Neuronal stem cell (in vitro differentiated cells): Measurements from ENCODE around the gene ZBTB46.

ENCODE experiments used
- DNase-seq: peaks from one replicate; pipeline ENCODE4 v3.0.0-alpha.2; 2013; ENCODE audit warnings: low spot score
- H2AFZ ChIP-seq: one replicate; pipeline ENCODE4 v1.6.1; 2013; ENCODE audit warnings: mild to moderate bottlenecking, low read length, inconsistent platforms
- H2AK5ac ChIP-seq: 2 replicates; pipeline ENCODE4 v1.6.1; 2013; ENCODE audit warnings: low read depth, mild to moderate bottlenecking, inconsistent platforms, low read length, moderate library complexity, mixed read lengths
- H2BK120ac ChIP-seq: 2 replicates; pipeline ENCODE4 v1.6.1; 2013; ENCODE audit warnings: low read depth, mild to moderate bottlenecking, inconsistent platforms, low read length, moderate library complexity, mixed read lengths
- H2BK12ac ChIP-seq: one replicate; pipeline ENCODE4 v1.6.1; 2013; ENCODE audit warnings: low read length, inconsistent platforms
- H2BK15ac ChIP-seq: 2 replicates; pipeline ENCODE4 v1.6.1; 2013; ENCODE audit warnings: mild to moderate bottlenecking, low read length, inconsistent platforms, mixed read lengths
- H2BK5ac ChIP-seq: one replicate; pipeline ENCODE4 v1.6.1; 2013; ENCODE audit warnings: inconsistent platforms, mild to moderate bottlenecking, low read length, moderate library complexity
- H3K14ac ChIP-seq: one replicate; pipeline ENCODE4 v1.6.1; 2013; ENCODE audit warnings: low read length, inconsistent platforms
- H3K18ac ChIP-seq: 2 replicates; pipeline ENCODE4 v1.6.1; 2013; ENCODE audit warnings: low read length, inconsistent platforms
- H3K23ac ChIP-seq: 2 replicates; pipeline ENCODE4 v1.6.1; 2013; ENCODE audit warnings: low read depth, mild to moderate bottlenecking, mixed read lengths, low read length, inconsistent platforms; ENCODE audit not compliant: poor library complexity
- H3K27ac ChIP-seq: replicated peaks from 3 replicates; pipeline ENCODE4 v1.5.1; 2013; ENCODE audit warnings: low read length, inconsistent platforms
- H3K27me3 ChIP-seq, 3 experiments: 2 replicates each; pipeline ENCODE4 v1.6.1; 2013; ENCODE audit warnings: low read length in 3 of 3, mild to moderate bottlenecking in 2 of 3, inconsistent platforms in 1 of 3, low read depth in 1 of 3, mixed read lengths in 1 of 3, moderate library complexity in 1 of 3; ENCODE audit not compliant: control insufficient read depth in 3 of 3, insufficient read depth in 3 of 3
- H3K36me3 ChIP-seq, 2 donors: replicated peaks in 1 of 2; 2 replicates each; pipeline ENCODE4 v1.6.1; 2013; ENCODE audit warnings: low read length in 2 of 2; ENCODE audit not compliant: control insufficient read depth in 2 of 2, insufficient read depth in 2 of 2
- H3K4ac ChIP-seq: 2 replicates; pipeline ENCODE4 v1.6.1; 2013; ENCODE audit warnings: inconsistent platforms, mild to moderate bottlenecking, low read length, moderate library complexity
- H3K4me1 ChIP-seq, 2 donors: 1 replicate in 1 of 2; 2 replicates in 1 of 2; pipeline ENCODE4 v1.6.1; 2013; ENCODE audit warnings: low read length in 2 of 2, low read depth in 1 of 2; ENCODE audit not compliant: control insufficient read depth in 2 of 2, insufficient read depth in 1 of 2
- H3K4me2 ChIP-seq: one replicate; pipeline ENCODE4 v1.6.1; 2013; ENCODE audit warnings: mild to moderate bottlenecking, low read length, inconsistent platforms; ENCODE audit not compliant: insufficient read depth, poor library complexity, severe bottlenecking
- H3K4me3 ChIP-seq, 2 donors: 2 replicates each; pipeline ENCODE4 v1.5.1; 2013; ENCODE audit warnings: low read length in 2 of 2, mild to moderate bottlenecking in 2 of 2, inconsistent platforms in 1 of 2, moderate library complexity in 1 of 2
- H3K79me1 ChIP-seq: one replicate; pipeline ENCODE4 v1.6.1; 2013; ENCODE audit warnings: low read depth, mild to moderate bottlenecking, inconsistent platforms, low read length, moderate library complexity
- H3K9ac ChIP-seq: one replicate; pipeline ENCODE4 v1.6.1; 2013; ENCODE audit warnings: mild to moderate bottlenecking, low read depth, low read length, inconsistent platforms; ENCODE audit not compliant: poor library complexity
- H3K9me3 ChIP-seq, 2 donors: replicated peaks in 1 of 2; 2 replicates each; pipeline versions ENCODE3 to v1.6.1; 2013; ENCODE audit warnings: low read length in 2 of 2, mild to moderate bottlenecking in 2 of 2, inconsistent platforms in 1 of 2, low read depth in 1 of 2, mixed read lengths in 1 of 2, moderate library complexity in 1 of 2; ENCODE audit not compliant: control insufficient read depth in 2 of 2, insufficient read depth in 1 of 2
- H4K8ac ChIP-seq: one replicate; pipeline ENCODE4 v1.6.1; 2013; ENCODE audit warnings: low read depth, mild to moderate bottlenecking, inconsistent platforms, low read length, moderate library complexity
- H4K91ac ChIP-seq: one replicate; pipeline ENCODE4 v1.6.1; 2013; ENCODE audit warnings: low read length, low read depth, mild to moderate bottlenecking, inconsistent platforms; ENCODE audit not compliant: poor library complexity
- WGBS, 2 donors: extraction: QIAGEN DNeasy Blood & Tissue Kit; methylation state at CpG; one replicate each; pipeline ENCODE4 v1.1.7; 2013; ENCODE audit warnings: missing lambda C conversion rate in 2 of 2, mixed read lengths in 1 of 2; ENCODE audit not compliant: insufficient read length in 2 of 2, insufficient replicate concordance in 1 of 2; ENCODE audit errors: extremely low coverage in 2 of 2; 5-methylcytosine and 5-hydroxymethylcytosine counted together

ZBTB46 gene

GRCh38 chr20:63740070-63740626, 90.9 kb downstream of the ZBTB46 start:
- Histone ChIP-seq H3K27ac (peak overlapping the region; percentile 94), H2BK5ac (peak overlapping the region; percentile 98), H2BK120ac (peak overlapping the region; percentile 8), H4K8ac (no peak overlapping the region), H3K27me3 (no peaks in the 10 kb centered on the region), H3K36me3 (peaks cover 18 to 57% of the 10 kb centered on the region in 2 donors), H3K79me1 (peaks cover 16% of the 10 kb centered on the region), H3K23ac (peak overlapping the region; percentile 85), H3K18ac (peak overlapping the region; percentile 97), H3K4me2 (peak overlapping the region; percentile 89), H2BK12ac (no peak overlapping the region), H3K4me3 (peak overlapping the region; percentile 69 to 89), H3K9me3 (no peaks in the 10 kb centered on the region), H2AK5ac (peak overlapping the region; percentile 100), H3K4ac (no peak overlapping the region), H2BK15ac (peak overlapping the region; percentile 67), H4K91ac (no peak overlapping the region), H3K14ac (no peak overlapping the region), H3K4me1 (peaks cover 10 to 20% of the 10 kb centered on the region in 2 donors), H3K9ac (peak overlapping the region; percentile 97), H2AFZ (peak overlapping the region; percentile 66)
- DNase-seq, result peak; percentile 59
- WGBS, 2 donors, result no CpG with 5 or more reads among the region's 80 CpGs

GRCh38 chr20:63739130-63740069, 91.7 kb downstream of the ZBTB46 start, which contains the start of gene SLC2A4RG:
TSS of gene SLC2A4RG (plus strand) at chr20:63739776. CDS start at chr20:63739913, 137 bp downstream.
- Histone ChIP-seq H3K4me3 (peak within 1 kb of the TSS; percentile 69 to 89), H4K91ac (no peak within 1 kb of the TSS), H4K8ac (peak within 1 kb of the TSS; percentile 43), H3K27me3 (no peaks in the 10 kb centered on the region), H2BK15ac (peak within 1 kb of the TSS; percentile 81), H2AFZ (peak within 1 kb of the TSS; percentile 91), H3K4ac (no peak within 1 kb of the TSS), H2BK5ac (peak within 1 kb of the TSS; percentile 98), H2BK120ac (peak within 1 kb of the TSS; percentile 8), H2AK5ac (peak within 1 kb of the TSS; percentile 100), H3K9me3 (no peaks in the 10 kb centered on the region), H3K14ac (no peak within 1 kb of the TSS), H3K23ac (peak within 1 kb of the TSS; percentile 85), H3K4me2 (peak within 1 kb of the TSS; percentile 97), H3K27ac (peak within 1 kb of the TSS; percentile 94), H3K9ac (peak within 1 kb of the TSS; percentile 97), H3K36me3 (peaks cover 24 to 57% of the 10 kb centered on the region in 2 donors), H3K79me1 (peaks cover 16% of the 10 kb centered on the region), H3K18ac (peak within 1 kb of the TSS; percentile 97), H2BK12ac (peak within 1 kb of the TSS; percentile 90), H3K4me1 (peaks cover 10 to 20% of the 10 kb centered on the region in 2 donors)
- peak; percentile 79 for DNase-seq
- no CpG with 5 or more reads among the region's 136 CpGs for whole genome bisulfite sequencing, 2 donors

- Histone ChIP-seq H2BK12ac (peak overlapping the region; percentile 30), H3K4me2 (peak overlapping the region; percentile 97), H4K8ac (no peak overlapping the region), H3K4me1 (peaks cover 10 to 20% of the 10 kb centered on the region in 2 donors), H2BK5ac (peak overlapping the region; percentile 44), H3K9ac (peak overlapping the region; percentile 77), H3K27me3 (no peaks in the 10 kb centered on the region), H3K18ac (peak overlapping the region; percentile 90), H3K4ac (no peak overlapping the region), H2AFZ (peak overlapping the region; percentile 91), H3K79me1 (peaks cover 19% of the 10 kb centered on the region), H2AK5ac (peak overlapping the region; percentile 88), H3K4me3 (peak overlapping the region in 1 of 2 donors; percentile 57), H3K23ac (peak overlapping the region; percentile 25), H2BK15ac (peak overlapping the region; percentile 81), H3K14ac (no peak overlapping the region), H3K9me3 (no peaks in the 10 kb centered on the region), H4K91ac (no peak overlapping the region), H2BK120ac (no peak overlapping the region), H3K36me3 (peaks cover 31 to 57% of the 10 kb centered on the region in 2 donors), H3K27ac (peak overlapping the region; percentile 56)
- peak; percentile 70 for DNase-seq
- no CpG with 5 or more reads among the region's 26 CpGs for WGBS, 2 donors
Measured at GRCh38 chr20:63738687-63739129, 92.4 kb downstream of the ZBTB46 start.
